Osteoblast (primary cell): ENCODE measurements around the gene SNX25. TPM values are rescaled to one million over a fixed set of nuclear protein-coding genes. Genes with fewer than 3 reads are reported as not detected.

Experiments used
- DNase-seq: peaks from one replicate; pipeline ENCODE4 v3.0.0; 2011; ENCODE audit warnings: low spot score, mixed read lengths; ENCODE audit not compliant: insufficient read length; ENCODE audit errors: missing footprints
- H2AFZ ChIP-seq: 2 replicates; pipeline ENCODE4 v1.6.0; 2011; ENCODE audit warnings: mild to moderate bottlenecking, low read length
- H3K27ac ChIP-seq: 2 replicates; pipeline ENCODE4 v1.5.1; 2011; ENCODE audit warnings: mild to moderate bottlenecking, low read depth, low read length, moderate library complexity
- H3K27me3 ChIP-seq: 2 replicates; pipeline ENCODE4 v1.6.0; 2012; ENCODE audit warnings: mild to moderate bottlenecking, control low read depth, inconsistent platforms, low read length, moderate library complexity; ENCODE audit not compliant: insufficient read depth
- H3K36me3 ChIP-seq: 2 replicates; pipeline ENCODE4 v1.5.1; 2011; ENCODE audit warnings: mild to moderate bottlenecking, low read length, control low read depth, moderate library complexity; ENCODE audit not compliant: insufficient read depth
- H3K4me1 ChIP-seq: 2 replicates; pipeline ENCODE4 v1.5.1; 2011; ENCODE audit warnings: mild to moderate bottlenecking, low read length, control low read depth, moderate library complexity; ENCODE audit not compliant: insufficient read depth
- H3K4me2 ChIP-seq: 2 replicates; pipeline ENCODE4 v1.6.0; 2011; ENCODE audit warnings: mild to moderate bottlenecking, low read length; ENCODE audit not compliant: insufficient read depth
- H3K4me3 ChIP-seq: fragments of 200-600 bp; sonication (generic); 3 replicates; pipeline ENCODE4 v1.5.1; 2012; ENCODE audit warnings: mild to moderate bottlenecking, low read length, inconsistent platforms; ENCODE audit not compliant: insufficient read depth
- H3K79me2 ChIP-seq: 2 replicates; pipeline ENCODE4 v1.6.0; 2012; ENCODE audit warnings: mild to moderate bottlenecking, low read length, control low read depth, inconsistent platforms; ENCODE audit not compliant: insufficient read depth
- H3K9me3 ChIP-seq: 2 replicates; pipeline ENCODE4 v1.5.1; 2011; ENCODE audit warnings: low read depth, low read length, control low read depth
- H4K20me1 ChIP-seq: 2 replicates; pipeline ENCODE4 v1.6.0; 2012; ENCODE audit warnings: mild to moderate bottlenecking, low read length, control low read depth; ENCODE audit not compliant: insufficient read depth
- CTCF ChIP-seq: IDR thresholded peaks from 2 replicates; pipeline ENCODE4 v1.5.1; 2011; ENCODE audit warnings: mild to moderate bottlenecking, low read depth, low read length, moderate library complexity; ENCODE audit errors: extremely low read depth
- total RNA-seq: library from RNA; depleted of rRNA; stranded (reverse); fragments of >200 nt; gene quantifications from 2 replicates; pipeline ENCODE4 v1.2.3, GENCODE V29; 2012

Gene SNX25
- total RNA-seq, 1 donor = 98.1 TPM

GRCh38 chr4:185298728-185299430 lies 89.5 kb downstream of the SNX25 start:
- H3K79me2 ChIP-seq = no peaks in the 10 kb centered on the region
- peaks cover 12% of the 10 kb centered on the region for H3K36me3 ChIP-seq
- H3K4me3 ChIP-seq = no peak overlapping the region
- H3K27me3 ChIP-seq = no peaks in the 10 kb centered on the region
- DNase-seq = no peak
- H3K27ac ChIP-seq = no peak overlapping the region
- H3K9me3 ChIP-seq = no peaks in the 10 kb centered on the region
- H3K4me1 ChIP-seq = no peaks in the 10 kb centered on the region
- no peak for TF ChIP-seq CTCF
- H4K20me1 ChIP-seq = no peaks in the 10 kb centered on the region
- H2AFZ ChIP-seq = no peak overlapping the region
- no peak overlapping the region for H3K4me2 ChIP-seq

GRCh38 chr4:185304541-185304940 lies 95.1 kb downstream of the SNX25 start:
- TF ChIP-seq CTCF = no peak
- Histone ChIP-seq H3K27ac (peak overlapping the region; percentile 99), H3K4me1 (peaks cover 26% of the 10 kb centered on the region), H3K79me2 (peaks cover 4% of the 10 kb centered on the region), H2AFZ (no peak overlapping the region), H3K9me3 (no peaks in the 10 kb centered on the region), H3K36me3 (peaks cover 12% of the 10 kb centered on the region), H3K4me2 (no peak overlapping the region), H3K27me3 (no peaks in the 10 kb centered on the region), H3K4me3 (no peak overlapping the region), H4K20me1 (no peaks in the 10 kb centered on the region)
- DNase-seq = peak; percentile 31

GRCh38 chr4:185304944-185305690 lies 95.7 kb downstream of the SNX25 start:
- Histone ChIP-seq H3K79me2 (peaks cover 4% of the 10 kb centered on the region), H3K4me2 (peak overlapping the region; percentile 51), H4K20me1 (no peaks in the 10 kb centered on the region), H3K4me3 (no peak overlapping the region), H3K36me3 (peaks cover 13% of the 10 kb centered on the region), H3K27ac (peak overlapping the region; percentile 99), H3K9me3 (no peaks in the 10 kb centered on the region), H3K4me1 (peaks cover 26% of the 10 kb centered on the region), H2AFZ (no peak overlapping the region), H3K27me3 (no peaks in the 10 kb centered on the region)
- TF ChIP-seq CTCF = peak; percentile 41
- peak; percentile 31 for DNase-seq

- peaks cover 26% of the 10 kb centered on the region for H3K4me1 ChIP-seq
- DNase-seq = peak; percentile 89
- H3K4me2 ChIP-seq = peak overlapping the region; percentile 55
- no peak for TF ChIP-seq CTCF
- peaks cover 20% of the 10 kb centered on the region for H3K36me3 ChIP-seq
- peaks cover 4% of the 10 kb centered on the region for H3K79me2 ChIP-seq
- peak overlapping the region; percentile 99 for H3K27ac ChIP-seq
- H4K20me1 ChIP-seq = no peaks in the 10 kb centered on the region
- no peaks in the 10 kb centered on the region for H3K27me3 ChIP-seq
- no peaks in the 10 kb centered on the region for H3K9me3 ChIP-seq
- H3K4me3 ChIP-seq = no peak overlapping the region
- no peak overlapping the region for H2AFZ ChIP-seq
Measured at GRCh38 chr4:185305979-185306442, 96.6 kb downstream of the SNX25 start.
